ENCODE measurements around the gene PLK4.

DNA sequence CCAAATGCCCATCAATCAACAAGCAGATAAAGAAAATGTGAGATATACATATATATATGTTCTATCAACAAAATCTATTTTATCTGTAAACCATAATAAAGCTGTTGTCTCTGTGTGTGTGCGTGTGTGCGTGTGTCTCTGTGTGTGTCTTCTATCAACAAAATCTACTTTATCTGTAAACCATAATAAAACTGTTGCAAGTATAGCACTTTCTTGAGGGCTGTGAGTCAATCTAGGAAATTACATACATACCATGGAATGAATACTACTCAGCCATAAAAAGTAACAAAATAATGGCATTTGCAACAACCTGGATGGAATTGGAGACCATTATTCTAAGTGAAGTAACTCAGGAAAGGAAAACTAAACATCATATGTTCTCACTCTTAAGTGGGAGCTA is 12.5 kb upstream of the PLK4 start:
- TF ChIP-seq, protein P1, sequence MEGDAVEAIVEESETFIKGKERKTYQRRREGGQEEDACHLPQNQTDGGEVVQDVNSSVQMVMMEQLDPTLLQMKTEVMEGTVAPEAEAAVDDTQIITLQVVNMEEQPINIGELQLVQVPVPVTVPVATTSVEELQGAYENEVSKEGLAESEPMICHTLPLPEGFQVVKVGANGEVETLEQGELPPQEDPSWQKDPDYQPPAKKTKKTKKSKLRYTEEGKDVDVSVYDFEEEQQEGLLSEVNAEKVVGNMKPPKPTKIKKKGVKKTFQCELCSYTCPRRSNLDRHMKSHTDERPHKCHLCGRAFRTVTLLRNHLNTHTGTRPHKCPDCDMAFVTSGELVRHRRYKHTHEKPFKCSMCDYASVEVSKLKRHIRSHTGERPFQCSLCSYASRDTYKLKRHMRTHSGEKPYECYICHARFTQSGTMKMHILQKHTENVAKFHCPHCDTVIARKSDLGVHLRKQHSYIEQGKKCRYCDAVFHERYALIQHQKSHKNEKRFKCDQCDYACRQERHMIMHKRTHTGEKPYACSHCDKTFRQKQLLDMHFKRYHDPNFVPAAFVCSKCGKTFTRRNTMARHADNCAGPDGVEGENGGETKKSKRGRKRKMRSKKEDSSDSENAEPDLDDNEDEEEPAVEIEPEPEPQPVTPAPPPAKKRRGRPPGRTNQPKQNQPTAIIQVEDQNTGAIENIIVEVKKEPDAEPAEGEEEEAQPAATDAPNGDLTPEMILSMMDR (IDR thresholded peaks at IDR 0.05) = no peak
- TF ChIP-seq, protein P2, sequence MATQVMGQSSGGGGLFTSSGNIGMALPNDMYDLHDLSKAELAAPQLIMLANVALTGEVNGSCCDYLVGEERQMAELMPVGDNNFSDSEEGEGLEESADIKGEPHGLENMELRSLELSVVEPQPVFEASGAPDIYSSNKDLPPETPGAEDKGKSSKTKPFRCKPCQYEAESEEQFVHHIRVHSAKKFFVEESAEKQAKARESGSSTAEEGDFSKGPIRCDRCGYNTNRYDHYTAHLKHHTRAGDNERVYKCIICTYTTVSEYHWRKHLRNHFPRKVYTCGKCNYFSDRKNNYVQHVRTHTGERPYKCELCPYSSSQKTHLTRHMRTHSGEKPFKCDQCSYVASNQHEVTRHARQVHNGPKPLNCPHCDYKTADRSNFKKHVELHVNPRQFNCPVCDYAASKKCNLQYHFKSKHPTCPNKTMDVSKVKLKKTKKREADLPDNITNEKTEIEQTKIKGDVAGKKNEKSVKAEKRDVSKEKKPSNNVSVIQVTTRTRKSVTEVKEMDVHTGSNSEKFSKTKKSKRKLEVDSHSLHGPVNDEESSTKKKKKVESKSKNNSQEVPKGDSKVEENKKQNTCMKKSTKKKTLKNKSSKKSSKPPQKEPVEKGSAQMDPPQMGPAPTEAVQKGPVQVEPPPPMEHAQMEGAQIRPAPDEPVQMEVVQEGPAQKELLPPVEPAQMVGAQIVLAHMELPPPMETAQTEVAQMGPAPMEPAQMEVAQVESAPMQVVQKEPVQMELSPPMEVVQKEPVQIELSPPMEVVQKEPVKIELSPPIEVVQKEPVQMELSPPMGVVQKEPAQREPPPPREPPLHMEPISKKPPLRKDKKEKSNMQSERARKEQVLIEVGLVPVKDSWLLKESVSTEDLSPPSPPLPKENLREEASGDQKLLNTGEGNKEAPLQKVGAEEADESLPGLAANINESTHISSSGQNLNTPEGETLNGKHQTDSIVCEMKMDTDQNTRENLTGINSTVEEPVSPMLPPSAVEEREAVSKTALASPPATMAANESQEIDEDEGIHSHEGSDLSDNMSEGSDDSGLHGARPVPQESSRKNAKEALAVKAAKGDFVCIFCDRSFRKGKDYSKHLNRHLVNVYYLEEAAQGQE (IDR thresholded peaks at IDR 0.05; ENCODE audit: insufficient read depth in 1 of 2, low read depth in 2 of 2, low read length in 1 of 2) = no peak
- TF ChIP-seq TCF7L2 (IDR thresholded peaks at IDR 0.05; ENCODE audit: low read depth, low read length) = no peak
